Measurements from ENCODE around the gene H2AZ1. TPM values are rescaled to one million over a fixed set of nuclear protein-coding genes. Genes with fewer than 3 reads are reported as not detected.

The H2AZ1 gene
- total RNA-seq, 2 donors from 2014 or later: 580 to 651 TPM

DNA sequence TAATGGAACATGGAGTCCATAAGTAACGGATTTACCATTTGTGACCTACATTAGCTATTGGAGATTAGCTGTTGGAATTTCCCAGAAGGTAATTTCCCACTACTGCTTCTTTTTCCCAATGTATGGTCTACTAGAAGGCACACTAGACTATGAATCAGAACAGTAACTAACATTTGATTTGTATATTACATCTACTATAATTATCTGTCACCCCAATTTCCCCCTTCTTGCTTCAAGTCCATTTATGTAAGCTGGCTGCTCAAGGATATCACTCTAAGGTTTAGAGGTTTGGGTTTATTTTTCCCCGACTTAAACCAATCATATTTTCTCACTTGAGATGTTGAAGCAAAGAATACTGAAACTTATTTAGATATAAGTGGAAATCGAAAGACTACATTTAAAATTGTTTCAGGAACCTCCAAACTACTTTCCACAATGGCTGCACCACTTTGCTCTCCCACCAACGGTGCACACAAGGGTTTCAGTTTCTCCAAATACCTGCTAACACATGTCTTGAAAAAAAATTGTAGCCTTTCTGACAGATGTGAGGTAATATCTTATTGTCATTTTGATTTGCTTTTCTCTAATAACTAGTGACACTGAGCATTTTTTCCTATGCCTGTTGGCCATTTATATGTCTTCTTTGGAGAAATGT, 33.3 kb upstream of the H2AZ1 start:
- Mint-ChIP-seq H3K4me1 (no peaks in the 10 kb centered on the region), H3K4me3 (no peak overlapping the region), H3K27me3 (ENCODE audit: insufficient read depth) (no peaks in the 10 kb centered on the region), H3K27ac (no peak overlapping the region), H3K36me3 (ENCODE audit: low read depth) (no peaks in the 10 kb centered on the region), H3K9me3 (no peaks in the 10 kb centered on the region)
- Histone ChIP-seq H3K4me3 (ENCODE audit: low read length) (no peak overlapping the region), H3K27ac (ENCODE audit: low read depth, low read length) (no peak overlapping the region), H3K9me3 (ENCODE audit: control insufficient read depth, low read length) (no peaks in the 10 kb centered on the region), H3K4me1 (ENCODE audit: control insufficient read depth, insufficient read depth, low read length) (no peaks in the 10 kb centered on the region), H3K9ac (ENCODE audit: extremely low read depth, low read length, poor library complexity, severe bottlenecking) (no peak overlapping the region), H3K27me3 (ENCODE audit: control insufficient read depth, insufficient read depth, low read length, poor library complexity, severe bottlenecking) (no peaks in the 10 kb centered on the region), H3K36me3 (ENCODE audit: control insufficient read depth, insufficient read depth, low read length) (no peaks in the 10 kb centered on the region)
- TF ChIP-seq, protein P1, sequence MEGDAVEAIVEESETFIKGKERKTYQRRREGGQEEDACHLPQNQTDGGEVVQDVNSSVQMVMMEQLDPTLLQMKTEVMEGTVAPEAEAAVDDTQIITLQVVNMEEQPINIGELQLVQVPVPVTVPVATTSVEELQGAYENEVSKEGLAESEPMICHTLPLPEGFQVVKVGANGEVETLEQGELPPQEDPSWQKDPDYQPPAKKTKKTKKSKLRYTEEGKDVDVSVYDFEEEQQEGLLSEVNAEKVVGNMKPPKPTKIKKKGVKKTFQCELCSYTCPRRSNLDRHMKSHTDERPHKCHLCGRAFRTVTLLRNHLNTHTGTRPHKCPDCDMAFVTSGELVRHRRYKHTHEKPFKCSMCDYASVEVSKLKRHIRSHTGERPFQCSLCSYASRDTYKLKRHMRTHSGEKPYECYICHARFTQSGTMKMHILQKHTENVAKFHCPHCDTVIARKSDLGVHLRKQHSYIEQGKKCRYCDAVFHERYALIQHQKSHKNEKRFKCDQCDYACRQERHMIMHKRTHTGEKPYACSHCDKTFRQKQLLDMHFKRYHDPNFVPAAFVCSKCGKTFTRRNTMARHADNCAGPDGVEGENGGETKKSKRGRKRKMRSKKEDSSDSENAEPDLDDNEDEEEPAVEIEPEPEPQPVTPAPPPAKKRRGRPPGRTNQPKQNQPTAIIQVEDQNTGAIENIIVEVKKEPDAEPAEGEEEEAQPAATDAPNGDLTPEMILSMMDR (conservative IDR thresholded peaks at IDR 0.05): no peak
- no peak for DNase-seq
- WGBS, 2 experiments (ENCODE audit: insufficient coverage in 1 of 2, insufficient read length in 1 of 2): 92 to 100% methylated on average over 1 to 4 of the region's 4 CpGs

DNA sequence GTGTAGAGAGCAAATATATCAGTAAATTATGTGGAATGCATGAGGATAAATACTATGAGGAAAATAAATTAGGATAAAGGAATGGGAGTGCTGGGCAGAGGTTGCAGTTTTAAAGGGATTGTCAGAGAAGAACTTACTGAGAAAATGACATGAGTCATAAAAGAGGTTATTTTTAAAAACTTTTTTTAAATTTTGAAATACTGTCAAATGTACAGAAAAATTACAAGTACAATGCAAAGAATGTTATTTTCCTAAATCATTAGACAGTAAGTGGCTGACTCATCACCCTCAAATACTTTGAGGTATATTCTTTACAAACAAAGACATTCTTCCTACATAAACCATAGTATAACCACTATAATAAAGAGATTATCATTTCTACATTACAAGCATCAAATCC, 29.8 kb upstream of the H2AZ1 start:
- no peaks in the 10 kb centered on the region for H3K9me3 Mint-ChIP-seq
- Histone ChIP-seq H3K27ac (ENCODE audit: low read depth, low read length) (no peak overlapping the region), H3K9ac (ENCODE audit: extremely low read depth, low read length, poor library complexity, severe bottlenecking) (no peak overlapping the region), H3K36me3 (ENCODE audit: control insufficient read depth, insufficient read depth, low read length) (no peaks in the 10 kb centered on the region), H3K4me3 (ENCODE audit: low read length) (no peak overlapping the region), H3K27me3 (ENCODE audit: control insufficient read depth, insufficient read depth, low read length, poor library complexity, severe bottlenecking) (no peaks in the 10 kb centered on the region), H3K9me3 (ENCODE audit: control insufficient read depth, low read length) (no peaks in the 10 kb centered on the region), H3K4me1 (ENCODE audit: control insufficient read depth, insufficient read depth, low read length) (no peaks in the 10 kb centered on the region)
- TF ChIP-seq, protein P1 (conservative IDR thresholded peaks at IDR 0.05): no peak
- H3K4me3 Mint-ChIP-seq: no peak overlapping the region
- H3K4me1 Mint-ChIP-seq: no peaks in the 10 kb centered on the region
- no peaks in the 10 kb centered on the region for H3K27me3 Mint-ChIP-seq (ENCODE audit: insufficient read depth)
- H3K36me3 Mint-ChIP-seq (ENCODE audit: low read depth): no peaks in the 10 kb centered on the region
- H3K27ac Mint-ChIP-seq: no peak overlapping the region
- DNase-seq: no peak

DNA sequence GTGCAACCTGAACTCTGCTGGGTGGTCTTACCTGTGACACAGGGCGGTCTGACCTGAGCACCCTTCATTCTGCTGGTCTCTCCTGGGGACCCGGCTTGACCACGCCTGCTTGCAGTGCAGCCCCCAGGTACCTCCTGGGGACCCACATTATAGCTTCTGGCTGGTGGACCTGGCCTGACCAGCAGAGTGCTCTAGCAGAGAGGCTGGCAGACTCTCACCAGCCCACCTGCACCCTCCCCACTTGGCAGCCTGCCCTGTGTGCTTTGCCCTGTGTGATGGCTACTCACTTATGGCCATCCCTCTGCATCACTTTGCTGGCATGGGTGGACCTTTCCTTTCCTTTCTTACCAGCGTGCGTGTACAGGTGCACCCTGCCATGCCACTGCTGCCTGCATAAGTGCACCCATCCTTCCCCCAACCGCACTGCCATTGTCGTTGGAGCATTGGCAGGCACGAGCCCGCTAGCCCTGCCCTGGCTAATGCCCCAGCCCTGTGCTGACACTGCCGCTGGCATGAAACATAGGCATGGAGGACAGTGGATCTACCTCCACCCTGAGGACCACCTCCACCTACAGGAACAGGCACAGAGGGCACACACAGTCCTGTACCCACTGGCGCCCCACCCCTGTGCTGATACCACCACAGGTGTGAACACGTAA, 21.5 kb upstream of the H2AZ1 start:
- no peaks in the 10 kb centered on the region for H3K4me1 ChIP-seq (ENCODE audit: control insufficient read depth, insufficient read depth, low read length)
- Mint-ChIP-seq H3K27me3 (ENCODE audit: insufficient read depth) (no peaks in the 10 kb centered on the region), H3K4me1 (no peaks in the 10 kb centered on the region), H3K9me3 (no peaks in the 10 kb centered on the region), H3K4me3 (no peak overlapping the region), H3K27ac (no peak overlapping the region), H3K36me3 (ENCODE audit: low read depth) (no peaks in the 10 kb centered on the region)
- no peaks in the 10 kb centered on the region for H3K9me3 ChIP-seq (ENCODE audit: control insufficient read depth, low read length)
- no peaks in the 10 kb centered on the region for H3K27me3 ChIP-seq (ENCODE audit: control insufficient read depth, insufficient read depth, low read length, poor library complexity, severe bottlenecking)
- WGBS, 2 experiments (ENCODE audit: insufficient coverage in 1 of 2, insufficient read length in 1 of 2): 95 to 98% methylated on average over 7 to 12 of the region's 12 CpGs
- no peaks in the 10 kb centered on the region for H3K36me3 ChIP-seq (ENCODE audit: control insufficient read depth, insufficient read depth, low read length)
- no peak overlapping the region for H3K9ac ChIP-seq (ENCODE audit: extremely low read depth, low read length, poor library complexity, severe bottlenecking)
- DNase-seq: no peak
- no peak overlapping the region for H3K27ac ChIP-seq (ENCODE audit: low read depth, low read length)
- H3K4me3 ChIP-seq (ENCODE audit: low read length): no peak overlapping the region
- TF ChIP-seq, protein P1 (conservative IDR thresholded peaks at IDR 0.05): no peak

Measured in endodermal cell (in vitro differentiated cells).